ENCODE data around the gene ROBO4.

Gene ROBO4

GRCh38 chr11:124897674-124898262 is at the start of gene ROBO4:
Gene ROBO4 (minus strand): TSS chr11:124897865. CDS start chr11:124897795, 70 bp downstream.
- TF ChIP-seq CREB1 (IDR thresholded peaks at IDR 0.05; ENCODE audit: low read depth) (no peak), FOXM1 (IDR thresholded peaks at IDR 0.05; ENCODE audit: borderline replicate concordance, low read depth) (no peak), EP300 (IDR thresholded peaks at IDR 0.05; ENCODE audit: borderline replicate concordance) (no peak), YY1 (IDR thresholded peaks at IDR 0.05; ENCODE audit: low read depth) (no peak)

DNA sequence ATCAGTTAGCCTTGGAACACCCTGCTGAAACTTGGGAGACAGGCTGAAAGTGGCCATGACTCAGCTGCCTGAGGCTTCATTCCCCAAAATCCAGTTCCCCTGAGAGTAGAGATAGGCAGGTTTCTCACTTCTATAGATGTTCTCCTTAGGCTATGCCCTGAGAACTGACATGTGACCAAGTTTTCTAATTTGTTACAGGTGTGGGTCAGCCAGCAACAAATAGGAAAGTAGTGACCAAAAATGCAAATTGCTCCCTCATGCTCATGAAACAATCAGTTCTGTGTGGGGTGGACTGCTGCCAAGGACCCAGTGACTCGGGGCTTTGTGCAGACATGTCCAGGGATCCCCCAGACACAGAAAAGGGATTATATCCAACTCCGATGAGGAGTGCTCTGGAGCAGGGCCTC is 49.1 kb upstream of the ROBO4 start:
- TF ChIP-seq NFIC (IDR thresholded peaks at IDR 0.05) (no peak), ZBTB7A (IDR thresholded peaks at IDR 0.05; ENCODE audit: low read depth) (no peak)

DNA sequence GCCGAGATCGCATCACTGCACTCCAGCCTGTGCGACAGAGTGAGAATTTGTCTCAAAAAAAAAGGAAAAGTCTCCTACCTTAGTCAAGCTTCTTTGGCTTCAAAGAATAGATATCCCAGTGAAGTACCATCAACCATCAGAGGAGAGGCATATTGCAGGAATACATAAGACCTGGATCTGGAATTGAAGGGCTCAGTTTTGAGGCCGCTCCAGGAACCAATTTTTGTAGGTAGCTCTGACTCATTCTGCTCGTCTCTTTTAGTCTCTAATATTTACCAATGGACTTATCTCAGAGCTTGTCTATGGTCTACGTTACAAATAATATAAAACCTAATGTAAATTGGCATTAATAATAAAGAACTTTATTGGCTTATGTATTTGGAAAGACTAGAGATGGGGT is 48.2 kb upstream of the ROBO4 start:
- TF ChIP-seq, protein P1, sequence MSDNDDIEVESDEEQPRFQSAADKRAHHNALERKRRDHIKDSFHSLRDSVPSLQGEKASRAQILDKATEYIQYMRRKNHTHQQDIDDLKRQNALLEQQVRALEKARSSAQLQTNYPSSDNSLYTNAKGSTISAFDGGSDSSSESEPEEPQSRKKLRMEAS (IDR thresholded peaks at IDR 0.05) = no peak
- TF ChIP-seq TCF12 (IDR thresholded peaks at IDR 0.05; ENCODE audit: low read depth) = no peak
- TF ChIP-seq, protein P2, sequence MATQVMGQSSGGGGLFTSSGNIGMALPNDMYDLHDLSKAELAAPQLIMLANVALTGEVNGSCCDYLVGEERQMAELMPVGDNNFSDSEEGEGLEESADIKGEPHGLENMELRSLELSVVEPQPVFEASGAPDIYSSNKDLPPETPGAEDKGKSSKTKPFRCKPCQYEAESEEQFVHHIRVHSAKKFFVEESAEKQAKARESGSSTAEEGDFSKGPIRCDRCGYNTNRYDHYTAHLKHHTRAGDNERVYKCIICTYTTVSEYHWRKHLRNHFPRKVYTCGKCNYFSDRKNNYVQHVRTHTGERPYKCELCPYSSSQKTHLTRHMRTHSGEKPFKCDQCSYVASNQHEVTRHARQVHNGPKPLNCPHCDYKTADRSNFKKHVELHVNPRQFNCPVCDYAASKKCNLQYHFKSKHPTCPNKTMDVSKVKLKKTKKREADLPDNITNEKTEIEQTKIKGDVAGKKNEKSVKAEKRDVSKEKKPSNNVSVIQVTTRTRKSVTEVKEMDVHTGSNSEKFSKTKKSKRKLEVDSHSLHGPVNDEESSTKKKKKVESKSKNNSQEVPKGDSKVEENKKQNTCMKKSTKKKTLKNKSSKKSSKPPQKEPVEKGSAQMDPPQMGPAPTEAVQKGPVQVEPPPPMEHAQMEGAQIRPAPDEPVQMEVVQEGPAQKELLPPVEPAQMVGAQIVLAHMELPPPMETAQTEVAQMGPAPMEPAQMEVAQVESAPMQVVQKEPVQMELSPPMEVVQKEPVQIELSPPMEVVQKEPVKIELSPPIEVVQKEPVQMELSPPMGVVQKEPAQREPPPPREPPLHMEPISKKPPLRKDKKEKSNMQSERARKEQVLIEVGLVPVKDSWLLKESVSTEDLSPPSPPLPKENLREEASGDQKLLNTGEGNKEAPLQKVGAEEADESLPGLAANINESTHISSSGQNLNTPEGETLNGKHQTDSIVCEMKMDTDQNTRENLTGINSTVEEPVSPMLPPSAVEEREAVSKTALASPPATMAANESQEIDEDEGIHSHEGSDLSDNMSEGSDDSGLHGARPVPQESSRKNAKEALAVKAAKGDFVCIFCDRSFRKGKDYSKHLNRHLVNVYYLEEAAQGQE (IDR thresholded peaks at IDR 0.05; ENCODE audit: low read depth) = no peak

DNA sequence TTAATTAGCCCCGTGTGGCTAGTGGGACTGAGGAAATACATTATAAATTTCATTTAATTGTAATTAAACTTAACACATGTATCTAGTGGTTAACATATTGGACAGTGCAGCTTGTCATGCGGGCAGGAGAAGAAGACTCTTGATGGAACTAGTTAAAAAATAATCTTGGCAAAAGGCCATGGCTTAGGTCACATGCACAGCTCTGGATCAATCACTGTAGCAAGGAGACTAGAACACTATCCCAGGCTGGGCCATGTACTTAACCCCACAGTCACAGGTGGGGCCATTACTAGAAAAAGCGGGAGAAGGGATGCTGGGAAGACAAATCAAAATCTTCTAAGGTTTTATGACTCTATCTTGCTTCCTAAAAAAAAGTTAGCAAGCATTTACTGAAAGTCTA is 46.9 kb upstream of the ROBO4 start:
- TF ChIP-seq CEBPB (IDR thresholded peaks at IDR 0.05) (no peak), NFIC (IDR thresholded peaks at IDR 0.05) (no peak), FOXM1 (IDR thresholded peaks at IDR 0.05; ENCODE audit: borderline replicate concordance, low read depth) (no peak), TEAD4 (IDR thresholded peaks at IDR 0.05) (no peak), TAF1 (IDR thresholded peaks at IDR 0.05; ENCODE audit: low read depth) (no peak), TCF12 (IDR thresholded peaks at IDR 0.05; ENCODE audit: low read depth) (no peak), EP300 (IDR thresholded peaks at IDR 0.05; ENCODE audit: borderline replicate concordance) (no peak), RAD21 (IDR thresholded peaks at IDR 0.05; ENCODE audit: low read depth) (no peak), YY1 (IDR thresholded peaks at IDR 0.05; ENCODE audit: low read depth) (no peak), USF1 (IDR thresholded peaks at IDR 0.05) (no peak), ZBTB7A (IDR thresholded peaks at IDR 0.05; ENCODE audit: low read depth) (no peak), EGR1 (IDR thresholded peaks at IDR 0.05) (no peak), CREB1 (IDR thresholded peaks at IDR 0.05; ENCODE audit: low read depth) (no peak)
- TF ChIP-seq, protein P2 (IDR thresholded peaks at IDR 0.05; ENCODE audit: low read depth) = no peak
- TF ChIP-seq, protein P1 (IDR thresholded peaks at IDR 0.05) = no peak

DNA sequence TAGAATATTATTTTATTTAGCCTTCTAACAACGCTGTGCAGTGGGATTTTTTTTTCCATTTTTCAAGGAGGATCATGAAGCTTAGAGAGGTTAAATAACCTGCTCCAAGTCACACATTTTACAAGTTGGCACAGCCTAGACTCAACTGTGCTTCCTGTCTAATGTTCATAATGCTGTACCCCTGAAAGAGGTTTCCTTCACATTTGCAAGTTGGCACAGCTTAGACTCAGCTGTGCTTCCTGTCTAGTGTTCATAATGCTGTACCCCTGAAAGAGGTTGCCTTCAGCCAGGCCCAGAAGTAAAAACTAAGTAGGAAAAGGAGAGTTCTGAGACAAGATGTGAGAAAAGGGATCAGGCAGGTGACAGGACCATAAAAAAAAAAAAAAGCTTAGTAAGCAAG is 46.1 kb upstream of the ROBO4 start:
- no peak for TF ChIP-seq NFIC (IDR thresholded peaks at IDR 0.05)
- TF ChIP-seq FOXM1 (IDR thresholded peaks at IDR 0.05; ENCODE audit: borderline replicate concordance, low read depth) = no peak
- TF ChIP-seq EP300 (IDR thresholded peaks at IDR 0.05; ENCODE audit: borderline replicate concordance) = no peak
- TF ChIP-seq TAF1 (IDR thresholded peaks at IDR 0.05; ENCODE audit: low read depth) = no peak
- no peak for TF ChIP-seq USF1 (IDR thresholded peaks at IDR 0.05)
- TF ChIP-seq EGR1 (IDR thresholded peaks at IDR 0.05) = no peak
- no peak for TF ChIP-seq TCF12 (IDR thresholded peaks at IDR 0.05; ENCODE audit: low read depth)
- no peak for TF ChIP-seq RAD21 (IDR thresholded peaks at IDR 0.05; ENCODE audit: low read depth)
- TF ChIP-seq, protein P2 (IDR thresholded peaks at IDR 0.05; ENCODE audit: low read depth) = no peak
- TF ChIP-seq, protein P1 (IDR thresholded peaks at IDR 0.05) = no peak
- no peak for TF ChIP-seq TEAD4 (IDR thresholded peaks at IDR 0.05)
- TF ChIP-seq ZBTB7A (IDR thresholded peaks at IDR 0.05; ENCODE audit: low read depth) = no peak
- no peak for TF ChIP-seq CREB1 (IDR thresholded peaks at IDR 0.05; ENCODE audit: low read depth)
- no peak for TF ChIP-seq YY1 (IDR thresholded peaks at IDR 0.05; ENCODE audit: low read depth)
- no peak for TF ChIP-seq CEBPB (IDR thresholded peaks at IDR 0.05)

Measured in Ishikawa (cell line).